ENCODE measurements around the gene TNFSF9.
"Not testable (repeated sequence)": the region's sequence is repeated elsewhere in the genome, so short reads cannot be mapped to it uniquely, and the experiment has no call there.

The TNFSF9 gene

GRCh38 chr19:6503407-6504201 is 27.2 kb upstream of the TNFSF9 start:
- no peak overlapping the region for H3K4me3 ChIP-seq (ENCODE audit: low read length)
- DNase-seq (ENCODE audit: low read depth, low spot score) = no peak

- DNase-seq (ENCODE audit: low read depth, low spot score); H3K4me3 ChIP-seq (ENCODE audit: low read length): not testable (repeated sequence)
Measured at GRCh38 chr19:6508028-6508771, 22.6 kb upstream of the TNFSF9 start.

GRCh38 chr19:6509118-6509971 is 21.5 kb upstream of the TNFSF9 start:
- H3K4me3 ChIP-seq (ENCODE audit: low read length) = no peak overlapping the region
- no peak for DNase-seq (ENCODE audit: low read depth, low spot score)

- DNase-seq (ENCODE audit: low read depth, low spot score) = no peak
- H3K4me3 ChIP-seq (ENCODE audit: low read length) = no peak overlapping the region
Measured at GRCh38 chr19:6510618-6511017, 20.2 kb upstream of the TNFSF9 start.

- H3K4me3 ChIP-seq (ENCODE audit: low read length) = no peak overlapping the region
- DNase-seq (ENCODE audit: low read depth, low spot score) = no peak
Measured at GRCh38 chr19:6514089-6514488, 16.7 kb upstream of the TNFSF9 start.

- H3K4me3 ChIP-seq (ENCODE audit: low read length) = no peak overlapping the region
- no peak for DNase-seq (ENCODE audit: low read depth, low spot score)
Measured at GRCh38 chr19:6514926-6515544, 15.8 kb upstream of the TNFSF9 start.

- DNase-seq (ENCODE audit: low read depth, low spot score) = peak; percentile 91
Measured at GRCh38 chr19:6516018-6516658, 14.7 kb upstream of the TNFSF9 start.

GRCh38 chr19:6516659-6517291 is 14.1 kb upstream of the TNFSF9 start:
- H3K4me3 ChIP-seq (ENCODE audit: low read length) = peak overlapping the region; percentile 82
- peak; percentile 73 for DNase-seq (ENCODE audit: low read depth, low spot score)

More at GRCh38 chr19:6516018-6516658, 14.7 kb upstream of the TNFSF9 start:
- peak overlapping the region; percentile 82 for H3K4me3 ChIP-seq (ENCODE audit: low read length)

GRCh38 chr19:6518145-6518911 is 12.5 kb upstream of the TNFSF9 start:
- no peak for DNase-seq (ENCODE audit: low read depth, low spot score)
- no peak overlapping the region for H3K4me3 ChIP-seq (ENCODE audit: low read length)

- H3K4me3 ChIP-seq (ENCODE audit: low read length) = no peak overlapping the region
- DNase-seq (ENCODE audit: low read depth, low spot score) = no peak
Measured at GRCh38 chr19:6519289-6519688, 11.5 kb upstream of the TNFSF9 start.

- DNase-seq (ENCODE audit: low read depth, low spot score) = no peak
- H3K4me3 ChIP-seq (ENCODE audit: low read length) = no peak overlapping the region
Measured at GRCh38 chr19:6521718-6522646, 8.8 kb upstream of the TNFSF9 start.

GRCh38 chr19:6522712-6523111 is 8.1 kb upstream of the TNFSF9 start:
- no peak for DNase-seq (ENCODE audit: low read depth, low spot score)
- no peak overlapping the region for H3K4me3 ChIP-seq (ENCODE audit: low read length)

- no peak overlapping the region for H3K4me3 ChIP-seq (ENCODE audit: low read length)
- DNase-seq (ENCODE audit: low read depth, low spot score) = no peak
Measured at GRCh38 chr19:6524311-6524710, 6.5 kb upstream of the TNFSF9 start.

GRCh38 chr19:6527893-6528543 is 2.8 kb upstream of the TNFSF9 start:
- no peak for DNase-seq (ENCODE audit: low read depth, low spot score)
- no peak overlapping the region for H3K4me3 ChIP-seq (ENCODE audit: low read length)

- no peak for DNase-seq (ENCODE audit: low read depth, low spot score)
- H3K4me3 ChIP-seq (ENCODE audit: low read length) = no peak overlapping the region
Measured at GRCh38 chr19:6528544-6529121, 2.2 kb upstream of the TNFSF9 start.

- DNase-seq (ENCODE audit: low read depth, low spot score) = no peak
- no peak overlapping the region for H3K4me3 ChIP-seq (ENCODE audit: low read length)
Measured at GRCh38 chr19:6529351-6529750, 1.5 kb upstream of the TNFSF9 start.
